Measurements from ENCODE around the gene NETO1. TPM values are rescaled to one million over a fixed set of nuclear protein-coding genes. Genes with fewer than 3 reads are reported as not detected.

NETO1 gene
- total RNA-seq, 1 experiment from 2014 or later: 5.9 TPM

DNA sequence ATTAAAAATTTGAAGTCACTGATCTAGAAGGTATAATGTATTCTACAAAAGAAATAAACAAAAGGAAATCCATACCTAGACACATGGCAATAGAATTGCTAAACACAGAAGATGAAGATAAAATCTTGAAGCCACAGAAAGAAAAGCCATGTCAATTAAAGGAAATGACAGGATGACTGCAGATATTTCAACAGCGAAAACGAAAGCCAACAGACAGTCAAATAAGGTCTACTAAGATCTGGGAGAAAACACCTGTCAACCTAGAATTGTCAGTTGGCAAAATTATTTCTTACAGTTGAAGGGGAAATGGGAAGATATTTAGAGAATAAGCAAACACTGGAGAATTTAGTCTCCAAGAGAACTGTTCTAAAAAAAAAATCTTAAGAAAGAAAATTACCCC, 39.2 kb downstream of the NETO1 start:
- no peak overlapping the region for H3K27ac ChIP-seq (ENCODE audit: insufficient read length, low read depth, low read length)
- H3T11ph ChIP-seq (ENCODE audit: low read length): no peak overlapping the region
- H3K23me2 ChIP-seq (ENCODE audit: insufficient read length, low read depth, low read length, poor library complexity, severe bottlenecking): no peaks in the 10 kb centered on the region
- H3K23ac ChIP-seq (ENCODE audit: insufficient read length, low read depth, low read length): no peak overlapping the region
- no peaks in the 10 kb centered on the region for H3K79me1 ChIP-seq (ENCODE audit: insufficient read depth, low read depth, low read length, poor library complexity, severe bottlenecking)
- H4K8ac ChIP-seq (replicated peaks; ENCODE audit: insufficient read length, low read depth, low read length): no peak overlapping the region
- Mint-ChIP-seq H3K9me3 (no peaks in the 10 kb centered on the region), H3K4me3 (no peak overlapping the region), H3K27me3 (ENCODE audit: low read depth) (no peaks in the 10 kb centered on the region), H3K36me3 (ENCODE audit: insufficient read depth in 1 of 3, low read depth in 3 of 3) (no peaks in the 10 kb centered on the region), H3K27ac (no peak overlapping the region), H3K4me1 (no peaks in the 10 kb centered on the region; a peak in 1 of 4 replicates)
- H2BK120ac ChIP-seq (ENCODE audit: low read depth, low read length, poor library complexity, severe bottlenecking): no peak overlapping the region
- DNase-seq: no peak
- H3K9ac ChIP-seq (ENCODE audit: extremely low read depth, insufficient read length, low read length): no peak overlapping the region
- no peak overlapping the region for H3K4me2 ChIP-seq (ENCODE audit: insufficient read depth, insufficient read length, low read length)
- H2BK15ac ChIP-seq (ENCODE audit: low read depth, low read length): no peak overlapping the region
- no peak overlapping the region for H4K5ac ChIP-seq (ENCODE audit: insufficient read length, low read depth, low read length)
- H3K18ac ChIP-seq (ENCODE audit: insufficient read length, low read depth, low read length): no peak overlapping the region
- no peaks in the 10 kb centered on the region for H3K4me1 ChIP-seq (ENCODE audit: insufficient read depth, low read length)
- no peak overlapping the region for H2AFZ ChIP-seq (ENCODE audit: low read length)
- no CpG with 5 or more reads among the region's 2 CpGs for WGBS (ENCODE audit: extremely low coverage, insufficient read length, low lambda C conversion rate)
- no peaks in the 10 kb centered on the region for H3K79me2 ChIP-seq (ENCODE audit: insufficient read depth, low read length)
- H3K9me3 ChIP-seq (ENCODE audit: control insufficient read depth, low read depth, low read length): no peaks in the 10 kb centered on the region
- H3K14ac ChIP-seq (ENCODE audit: insufficient read depth, low read length): no peak overlapping the region
- H3K4ac ChIP-seq (ENCODE audit: low read depth, low read length): no peak overlapping the region
- H2BK20ac ChIP-seq (ENCODE audit: low read depth, low read length, poor library complexity, severe bottlenecking): no peak overlapping the region
- H4K91ac ChIP-seq (ENCODE audit: insufficient read length, low read depth, low read length): no peak overlapping the region
- H3K56ac ChIP-seq (ENCODE audit: insufficient read length, low read depth, low read length): no peak overlapping the region
- H3K27me3 ChIP-seq (ENCODE audit: insufficient read depth, low read length): no peaks in the 10 kb centered on the region
- H4K20me1 ChIP-seq (ENCODE audit: control insufficient read depth, insufficient read depth, insufficient read length): no peaks in the 10 kb centered on the region
- no peak overlapping the region for H2BK5ac ChIP-seq (ENCODE audit: insufficient read length, low read length)
- H2BK12ac ChIP-seq (ENCODE audit: insufficient read length, low read depth, low read length): no peak overlapping the region
- H2AK5ac ChIP-seq (ENCODE audit: insufficient read length, low read length): no peak overlapping the region
- no peak for TF ChIP-seq CTCF (conservative IDR thresholded peaks at IDR 0.05)
